GM21619 (cell line): ENCODE results near the gene NCK2.

Experiments used
- ATAC-seq: cut with Tn5 transposase; IDR thresholded peaks from one replicate; pipeline ENCODE4 v1.9.1; 2021; ENCODE audit not compliant: unreplicated experiment

NCK2 gene

DNA sequence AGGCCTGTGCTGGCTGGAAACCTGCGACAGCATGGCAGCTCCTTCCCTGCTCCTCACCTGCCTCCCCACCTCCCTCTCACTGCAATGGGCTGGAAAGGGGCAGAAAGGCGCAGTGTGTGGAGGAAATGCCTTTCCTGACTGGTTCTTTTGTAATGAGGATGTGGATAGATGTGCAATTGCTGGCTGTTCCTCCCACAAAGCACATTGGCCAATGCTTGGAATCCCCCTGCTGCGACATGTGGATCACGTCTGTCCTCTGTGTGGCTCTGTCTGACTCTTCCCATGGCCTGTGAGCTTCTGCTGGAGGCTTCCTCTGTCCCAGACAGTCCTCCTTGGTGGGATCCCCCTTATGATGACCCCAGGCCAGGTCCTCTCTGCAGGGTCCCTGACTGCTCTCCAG, 172.5 kb downstream of the NCK2 start:
- no peak for ATAC-seq

DNA sequence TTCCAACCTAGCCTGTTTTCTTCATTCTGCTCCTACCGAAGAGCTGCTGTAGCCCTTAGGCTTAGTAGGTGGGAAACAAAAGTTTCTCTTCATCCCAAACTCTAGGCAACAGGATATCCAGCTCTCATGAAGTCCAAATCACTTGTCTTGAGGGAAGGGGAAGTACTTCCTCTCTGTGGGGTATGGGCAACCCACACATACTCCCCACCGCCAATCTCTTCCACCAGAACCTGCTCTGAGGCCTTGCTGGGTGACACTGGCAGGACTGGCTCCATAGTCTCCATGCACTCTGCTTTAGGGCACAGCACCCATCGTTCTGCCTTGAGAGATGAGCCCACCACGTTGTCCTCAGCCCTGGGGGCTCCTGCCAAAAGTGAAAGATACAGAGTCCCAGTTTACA, 173.0 kb downstream of the NCK2 start:
- no peak for ATAC-seq

DNA sequence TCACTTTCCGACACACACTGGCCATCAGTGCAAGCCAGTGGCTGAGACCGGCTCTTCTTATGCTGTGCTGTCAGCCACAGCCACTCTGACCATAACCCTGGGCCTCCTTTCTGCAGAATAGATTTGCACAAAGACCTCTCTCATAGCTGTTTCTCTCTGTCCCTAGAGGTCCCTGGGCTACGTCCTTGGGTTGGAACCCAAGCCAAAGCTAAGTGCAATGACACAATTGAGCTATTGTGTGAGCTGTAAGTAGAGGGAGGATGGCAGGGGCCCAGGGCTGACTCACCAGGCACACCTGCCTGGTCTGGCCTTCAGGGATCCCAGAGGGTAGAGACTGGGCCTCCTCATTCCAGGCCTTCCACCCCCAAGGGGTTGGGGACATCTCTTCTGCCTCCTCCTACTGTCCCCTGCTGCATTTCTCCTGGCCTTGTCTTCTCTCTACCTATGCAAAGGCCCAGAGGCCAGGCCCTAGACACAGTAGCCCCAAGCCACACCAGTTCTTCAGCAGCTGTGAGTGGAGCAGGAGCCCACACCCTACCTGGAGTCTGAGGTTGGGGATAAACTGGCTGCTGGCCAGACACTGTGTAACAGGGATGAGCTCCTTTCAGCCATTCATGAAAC, 174.6 kb downstream of the NCK2 start:
- no peak for ATAC-seq

DNA sequence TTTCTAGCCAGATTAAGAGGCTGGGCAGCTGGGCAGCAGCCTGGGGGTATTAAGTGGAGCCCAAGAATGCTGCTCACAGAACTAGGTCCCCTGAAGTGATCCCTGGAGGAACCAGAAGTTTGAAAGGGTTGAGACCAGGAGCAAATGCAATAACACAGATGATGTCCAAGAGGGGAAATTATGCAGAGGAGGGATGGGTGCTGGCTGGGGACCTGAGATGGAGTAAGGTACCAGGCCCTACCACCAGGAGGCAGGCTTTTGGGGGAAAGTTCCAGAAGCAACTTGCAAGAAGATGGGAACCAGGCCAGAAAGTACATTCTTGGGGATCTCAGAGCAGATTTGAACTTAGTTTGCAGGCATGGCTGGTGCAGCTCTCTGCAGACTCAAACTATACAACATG, 175.1 kb downstream of the NCK2 start:
- ATAC-seq = no peak

DNA sequence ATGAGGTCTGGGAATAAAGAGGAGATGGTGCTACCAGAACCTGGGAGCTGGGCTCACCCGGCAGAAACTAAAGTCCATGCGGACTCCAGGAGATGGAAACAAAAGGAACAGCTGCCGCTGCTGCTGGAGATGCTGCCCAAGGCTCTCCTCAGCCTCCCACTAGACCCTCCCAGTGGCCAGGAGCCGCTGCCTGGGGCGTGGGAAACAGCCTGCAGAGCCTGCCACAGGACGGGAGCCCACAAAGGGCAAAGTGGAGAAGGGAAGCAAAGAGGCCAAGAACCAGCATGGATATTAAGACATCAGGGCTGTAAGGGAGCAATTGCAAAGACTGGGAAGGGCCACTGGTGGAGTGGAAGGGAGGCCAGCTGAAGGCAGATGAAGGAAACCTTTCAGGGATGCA, 179.6 kb downstream of the NCK2 start:
- no peak for ATAC-seq

DNA sequence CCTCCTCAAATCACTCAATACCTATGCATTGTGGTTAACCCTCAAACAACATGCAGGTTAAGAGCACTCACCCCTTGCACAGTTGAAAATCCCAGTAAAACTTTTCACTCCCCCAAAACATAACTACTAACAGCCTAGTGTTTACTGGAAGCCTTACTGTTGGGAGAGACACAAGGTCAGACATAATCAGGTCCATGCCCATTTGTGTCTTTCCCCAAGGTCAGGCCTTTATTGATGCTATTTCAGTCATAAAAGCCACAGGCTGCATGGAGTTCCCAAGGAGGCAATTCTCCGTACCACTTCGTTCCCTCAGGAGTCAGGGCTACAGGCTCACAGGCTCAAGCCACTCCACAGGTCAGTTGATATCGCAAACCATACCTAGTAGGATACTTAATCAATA, 180.2 kb downstream of the NCK2 start:
- ATAC-seq = no peak

DNA sequence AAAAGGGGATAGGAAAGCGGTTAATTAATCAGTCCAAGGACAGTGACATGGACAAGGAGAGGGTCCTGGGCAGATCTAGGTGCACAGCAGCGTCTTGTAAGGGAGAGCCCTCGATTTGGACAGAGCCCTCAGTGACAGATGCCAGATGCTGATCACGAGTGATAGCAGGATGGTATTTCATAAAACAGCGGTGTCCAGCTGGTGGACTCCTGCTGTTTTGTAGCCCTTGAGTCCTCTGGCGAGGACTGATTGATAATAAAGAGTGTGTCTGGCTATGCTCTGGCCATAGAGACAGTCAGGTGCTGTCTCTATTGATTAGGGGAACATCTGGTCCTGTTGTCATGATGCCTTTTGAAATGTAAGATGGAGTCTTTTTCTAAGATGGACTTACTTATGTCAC, 180.7 kb downstream of the NCK2 start:
- no peak for ATAC-seq

DNA sequence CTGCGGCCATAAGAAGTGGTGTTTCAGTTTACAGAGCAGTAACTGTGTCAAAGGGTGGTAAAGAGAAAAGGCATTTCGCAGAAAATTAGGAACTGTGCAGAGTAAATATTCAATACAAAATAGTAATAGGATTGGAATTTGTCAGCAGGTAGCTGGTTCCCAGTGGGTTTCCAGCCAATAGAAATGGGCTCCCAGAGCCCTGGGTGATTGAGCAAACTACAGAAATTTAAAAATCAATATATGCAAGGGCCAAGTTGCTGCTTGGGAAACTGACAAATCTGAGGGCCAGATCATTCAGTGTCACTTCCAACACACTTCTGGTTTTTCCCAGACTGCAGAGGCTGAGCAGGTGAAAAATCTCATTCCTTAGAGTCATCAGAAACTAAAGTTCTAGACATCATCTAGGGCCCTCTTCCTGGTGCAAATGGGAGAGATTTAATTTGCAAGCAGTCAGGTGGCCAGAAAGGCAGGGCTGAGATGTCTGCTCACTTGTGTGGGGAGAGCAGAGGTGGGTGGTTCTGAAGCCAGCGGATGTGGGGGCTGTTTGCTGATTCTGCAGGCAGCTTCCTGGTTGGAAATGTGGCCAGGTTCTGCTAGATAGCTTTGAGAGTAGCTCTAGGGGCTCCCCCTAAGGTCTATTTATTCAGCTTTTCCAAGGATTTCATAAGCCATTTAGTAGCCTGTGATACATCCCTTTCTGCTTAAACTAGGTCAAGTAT, 182.4 kb downstream of the NCK2 start:
- ATAC-seq = no peak

DNA sequence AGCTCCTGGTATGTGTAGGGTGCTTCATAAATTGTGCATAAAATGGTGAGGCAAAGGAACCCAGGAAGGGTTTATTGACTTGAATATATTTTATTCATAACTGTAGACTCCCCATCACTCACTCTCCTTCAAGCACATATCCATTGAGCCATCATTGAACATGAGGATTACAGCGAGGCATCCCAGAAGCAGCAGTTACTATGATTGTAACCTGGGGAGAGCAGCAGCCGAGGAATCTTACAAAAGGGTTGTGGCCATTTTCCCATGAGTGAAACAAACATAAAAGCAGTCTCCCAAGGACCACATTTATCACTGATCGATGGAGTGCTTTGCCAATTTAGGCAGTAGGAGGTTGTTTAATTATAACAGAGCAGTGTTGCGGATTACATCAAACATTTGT, 183.4 kb downstream of the NCK2 start:
- no peak for ATAC-seq

DNA sequence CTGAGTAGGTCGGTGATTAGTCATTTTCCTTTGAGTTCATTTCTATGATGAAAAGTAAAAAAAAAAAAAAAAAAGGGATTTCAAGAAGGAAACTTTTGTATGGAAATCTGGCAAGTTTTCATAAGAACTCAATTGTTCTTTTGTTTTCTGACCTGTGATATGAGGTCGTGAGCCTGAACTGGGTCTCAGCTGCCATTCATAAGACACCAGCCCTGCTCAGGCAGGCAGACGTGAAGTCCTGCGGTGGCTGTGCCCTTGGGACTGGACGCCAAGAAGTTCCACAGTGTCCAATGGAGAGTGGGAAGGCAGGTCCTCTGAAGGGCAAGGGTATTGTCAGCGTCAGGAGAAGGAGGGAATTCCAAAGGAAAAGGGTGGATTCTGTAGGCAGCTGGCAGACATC, 183.9 kb downstream of the NCK2 start:
- no peak for ATAC-seq

DNA sequence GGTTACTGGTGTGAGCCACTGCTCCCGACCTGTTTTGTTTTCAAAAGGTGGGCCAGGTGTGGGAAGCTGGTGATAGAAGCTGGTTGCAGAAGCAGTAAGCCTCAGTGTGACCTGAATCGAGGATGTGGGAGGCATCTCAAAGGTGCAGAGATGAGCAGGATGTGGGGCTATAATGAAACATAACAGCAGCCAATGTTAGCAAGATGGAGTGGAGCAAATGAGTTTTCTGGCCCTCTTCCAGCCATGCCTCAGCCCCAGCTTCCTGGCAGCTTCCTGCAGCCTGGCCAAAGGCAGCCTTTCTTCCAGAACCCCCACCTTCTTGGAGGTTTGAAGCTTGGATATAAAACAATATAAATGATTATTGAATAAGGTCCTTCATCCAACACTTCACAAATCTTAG, 184.8 kb downstream of the NCK2 start:
- ATAC-seq = no peak

DNA sequence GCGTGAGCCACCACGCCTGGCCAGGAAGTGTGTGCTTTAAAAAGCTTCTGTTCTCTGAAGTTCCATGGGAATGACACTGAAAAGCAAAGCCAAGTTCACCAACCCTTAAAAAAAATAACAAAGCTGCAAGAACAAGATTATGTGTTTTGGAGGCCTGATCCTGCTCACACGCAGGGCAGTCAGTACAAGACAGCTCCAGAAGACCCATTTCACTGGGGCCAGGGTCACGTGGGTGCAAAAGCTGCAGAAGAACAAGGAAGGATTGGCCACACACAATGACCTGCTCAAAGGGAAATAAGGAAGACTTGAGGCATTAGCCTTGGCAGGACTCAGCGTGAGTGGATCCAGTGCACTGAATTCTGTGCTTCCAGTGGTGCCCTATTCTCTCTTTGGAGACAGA, 187.9 kb downstream of the NCK2 start:
- ATAC-seq = no peak

DNA sequence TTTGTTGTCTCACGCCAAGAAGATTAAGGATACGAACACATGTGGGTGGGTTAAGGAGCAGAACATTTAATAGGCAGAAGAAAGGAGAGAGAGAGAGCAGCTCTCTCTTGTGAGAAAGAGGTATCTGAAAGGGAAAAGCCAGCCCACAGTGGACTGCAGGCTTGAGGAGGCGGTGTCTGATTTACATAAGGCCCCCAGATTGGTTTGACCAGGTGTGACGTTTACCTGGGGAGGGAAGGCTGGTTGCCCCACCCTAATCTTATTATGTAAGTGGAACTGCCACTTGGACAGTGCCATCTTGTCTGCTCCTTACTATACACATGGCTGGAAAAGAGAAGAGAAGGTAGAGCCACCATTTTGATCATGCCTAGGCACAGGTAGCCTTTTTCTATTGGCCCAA, 189.2 kb downstream of the NCK2 start:
- ATAC-seq = no peak

DNA sequence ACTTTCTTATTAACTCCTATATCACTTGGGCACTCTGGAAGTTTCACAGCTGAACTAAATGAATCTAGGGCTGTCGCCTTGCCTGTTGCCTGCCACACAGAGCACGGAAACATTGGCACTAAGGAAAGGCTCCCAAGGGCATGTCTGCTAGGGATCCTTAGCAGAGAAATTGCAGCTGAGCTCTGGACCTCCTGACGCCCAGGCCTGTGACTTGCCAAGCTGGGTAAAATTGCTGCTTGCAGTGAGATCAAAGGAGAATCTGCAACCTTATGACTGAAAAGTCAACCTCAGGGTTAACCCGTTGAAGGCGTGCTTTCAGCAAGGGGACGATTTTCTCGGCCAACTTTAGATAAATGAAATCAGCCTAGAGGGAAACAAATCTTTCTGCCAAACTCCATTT, 189.8 kb downstream of the NCK2 start:
- ATAC-seq = no peak

DNA sequence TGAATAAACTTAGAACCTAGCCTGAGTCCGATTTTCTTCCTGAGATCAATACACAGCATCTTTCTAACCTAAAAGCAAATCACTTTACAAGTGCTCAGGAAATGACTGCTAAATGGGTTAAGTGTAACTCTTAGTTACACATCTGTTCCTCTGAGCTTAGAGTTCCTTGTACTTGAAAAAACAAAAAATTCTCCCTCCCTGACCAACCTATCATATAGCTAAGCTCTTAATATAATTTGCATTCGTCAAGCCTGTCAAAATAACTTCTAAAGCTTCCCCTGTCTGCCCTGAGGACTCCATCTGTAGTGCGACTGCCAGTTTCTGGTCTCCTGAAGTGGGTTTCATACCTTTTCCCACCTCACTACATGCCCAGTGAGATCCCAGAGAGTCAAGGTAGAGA, 190.4 kb downstream of the NCK2 start:
- ATAC-seq = no peak

DNA sequence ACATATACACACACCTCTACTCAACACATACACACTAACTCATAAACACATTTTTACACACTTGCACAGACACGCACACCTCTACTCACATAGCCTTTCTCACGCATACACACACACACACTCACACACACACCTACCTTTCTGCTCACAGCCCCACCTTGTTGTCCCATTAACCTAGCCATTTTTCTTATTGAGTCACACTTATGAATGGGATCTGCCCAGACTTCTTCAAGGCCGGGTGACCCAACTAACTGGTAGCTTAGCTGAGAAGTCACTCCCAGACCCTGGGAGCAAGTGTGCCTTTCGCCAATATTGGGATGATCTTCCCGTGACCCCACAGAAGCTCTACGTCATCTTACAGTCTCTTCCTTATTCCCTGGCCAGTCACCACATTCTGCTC, 192.2 kb downstream of the NCK2 start:
- no peak for ATAC-seq

DNA sequence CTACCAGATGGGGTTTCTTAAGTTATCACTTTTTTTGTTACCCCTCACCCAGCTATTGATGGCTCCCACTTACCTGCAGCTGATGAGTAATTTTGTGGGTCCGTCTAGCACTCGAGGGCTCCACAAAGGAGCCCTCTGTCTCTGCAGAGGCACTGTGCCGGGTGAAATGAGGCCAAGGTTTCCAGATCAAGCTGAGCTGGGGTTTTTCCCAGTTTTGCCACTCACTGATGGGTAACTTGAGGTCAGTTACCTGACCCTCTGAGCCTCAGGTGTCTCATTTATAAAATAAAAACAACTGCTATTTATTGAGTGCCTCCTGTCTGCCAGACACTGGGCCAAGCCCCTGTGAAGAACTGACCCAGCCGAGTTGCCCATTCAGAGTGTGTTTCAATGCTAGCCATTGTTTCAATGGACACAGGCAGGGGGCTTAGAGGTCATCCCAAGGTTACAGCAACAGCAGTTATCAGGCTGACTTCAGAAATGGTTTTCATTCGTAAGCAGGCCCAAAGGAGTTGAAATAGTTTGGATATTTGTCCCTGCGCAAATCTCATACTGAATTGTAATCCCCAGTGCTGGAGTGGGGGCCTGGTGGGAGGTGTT, 192.9 kb downstream of the NCK2 start:
- ATAC-seq = no peak
